ENCODE data around the gene PEF1.
A peak's percentile ranks its signal among the peaks of the same experiment; 100 is the strongest.

PEF1 gene

GRCh38 chr1:31617916-31618746, 26.5 kb downstream of the PEF1 start:
- TF ChIP-seq, protein P1, sequence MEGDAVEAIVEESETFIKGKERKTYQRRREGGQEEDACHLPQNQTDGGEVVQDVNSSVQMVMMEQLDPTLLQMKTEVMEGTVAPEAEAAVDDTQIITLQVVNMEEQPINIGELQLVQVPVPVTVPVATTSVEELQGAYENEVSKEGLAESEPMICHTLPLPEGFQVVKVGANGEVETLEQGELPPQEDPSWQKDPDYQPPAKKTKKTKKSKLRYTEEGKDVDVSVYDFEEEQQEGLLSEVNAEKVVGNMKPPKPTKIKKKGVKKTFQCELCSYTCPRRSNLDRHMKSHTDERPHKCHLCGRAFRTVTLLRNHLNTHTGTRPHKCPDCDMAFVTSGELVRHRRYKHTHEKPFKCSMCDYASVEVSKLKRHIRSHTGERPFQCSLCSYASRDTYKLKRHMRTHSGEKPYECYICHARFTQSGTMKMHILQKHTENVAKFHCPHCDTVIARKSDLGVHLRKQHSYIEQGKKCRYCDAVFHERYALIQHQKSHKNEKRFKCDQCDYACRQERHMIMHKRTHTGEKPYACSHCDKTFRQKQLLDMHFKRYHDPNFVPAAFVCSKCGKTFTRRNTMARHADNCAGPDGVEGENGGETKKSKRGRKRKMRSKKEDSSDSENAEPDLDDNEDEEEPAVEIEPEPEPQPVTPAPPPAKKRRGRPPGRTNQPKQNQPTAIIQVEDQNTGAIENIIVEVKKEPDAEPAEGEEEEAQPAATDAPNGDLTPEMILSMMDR (IDR thresholded peaks at IDR 0.05), result peak; percentile 63 to 80
- H3K4me1 ChIP-seq, result peaks cover 0 to 53% (median 37%) of the 10 kb centered on the region in 4 donors
- no peak overlapping the region for H3K27ac ChIP-seq
- no peaks in the 10 kb centered on the region for H3K36me3 ChIP-seq
- DNase-seq, result no peak
- peak overlapping the region; percentile 47 to 58 for H3K4me3 ChIP-seq
- intact Hi-C loops (cut with DNase I; ENCODE audit: low total_unique reads), result no loop called here
- no peaks in the 10 kb centered on the region for H3K27me3 ChIP-seq
- no peaks in the 10 kb centered on the region for H3K9me3 ChIP-seq

- Histone ChIP-seq H3K4me3 (peak within 1 kb of the TSS; percentile 47 to 58), H3K27ac (no peak within 1 kb of the TSS), H3K9me3 (no peaks in the 10 kb centered on the region), H3K4me1 (peaks cover 0 to 49% (median 35%) of the 10 kb centered on the region in 4 donors), H3K36me3 (no peaks in the 10 kb centered on the region), H3K27me3 (no peaks in the 10 kb centered on the region)
- intact Hi-C loops (cut with DNase I; ENCODE audit: low total_unique reads), result no loop called here
- TF ChIP-seq, protein P1 (IDR thresholded peaks at IDR 0.05), result no peak
- DNase-seq, result no peak
Observed at GRCh38 chr1:31617218-31617915, 27.3 kb downstream of the PEF1 start, which contains the start of gene HCRTR1. TSS of gene HCRTR1 (plus strand) at chr1:31617689. CDS start at chr1:31619193, 1,504 bp downstream.

DNA sequence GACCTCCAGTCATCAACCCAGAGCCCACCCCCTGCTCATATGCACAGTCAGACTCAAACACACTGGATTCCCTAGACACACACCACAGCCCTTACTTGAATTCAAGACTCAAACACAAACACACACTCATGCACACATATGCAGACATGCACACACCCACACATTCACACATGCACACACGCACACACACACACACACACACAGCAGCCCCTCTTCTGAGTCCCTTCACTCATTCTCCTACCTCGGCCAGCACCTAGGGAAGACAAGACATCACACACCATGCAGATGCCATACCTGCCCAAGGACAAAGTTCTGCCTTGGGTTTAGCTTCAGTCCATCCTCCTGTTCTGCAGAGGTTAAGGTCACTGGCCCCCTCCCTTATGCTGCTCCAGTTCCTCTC, 28.7 kb downstream of the PEF1 start:
- Histone ChIP-seq H3K27me3 (no peaks in the 10 kb centered on the region), H3K4me1 (peaks cover 0 to 36% (median 30%) of the 10 kb centered on the region in 4 donors), H3K4me3 (no peak overlapping the region), H3K9me3 (no peaks in the 10 kb centered on the region), H3K27ac (no peak overlapping the region), H3K36me3 (no peaks in the 10 kb centered on the region)
- intact Hi-C loops (cut with DNase I; ENCODE audit: low total_unique reads), result no loop called here
- TF ChIP-seq, protein P1 (IDR thresholded peaks at IDR 0.05), result no peak
- no peak for DNase-seq

DNA sequence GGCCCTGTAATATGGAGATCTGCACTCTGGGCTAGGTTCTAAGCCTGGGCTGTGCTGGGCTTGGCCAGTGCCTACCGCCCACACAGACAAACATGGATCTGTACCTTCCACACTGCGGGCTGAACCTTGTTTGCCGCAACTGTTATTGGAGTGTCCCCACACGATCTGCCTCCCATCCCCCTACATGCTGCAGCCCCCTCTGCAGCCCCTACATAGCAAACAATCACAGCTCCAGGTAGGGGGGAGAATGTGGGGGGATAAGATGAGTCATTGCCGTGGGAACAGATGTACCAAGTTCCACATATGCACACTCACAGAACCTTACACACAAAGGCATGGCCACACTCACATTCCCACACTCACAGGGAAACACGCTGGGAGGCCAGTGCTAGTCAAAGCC, 29.3 kb downstream of the PEF1 start:
- H3K4me3 ChIP-seq, result no peak overlapping the region
- no peaks in the 10 kb centered on the region for H3K9me3 ChIP-seq
- H3K27me3 ChIP-seq, result no peaks in the 10 kb centered on the region
- intact Hi-C loops (cut with DNase I; ENCODE audit: low total_unique reads), result no loop called here
- DNase-seq, result no peak
- peaks cover 0 to 36% (median 30%) of the 10 kb centered on the region in 4 donors for H3K4me1 ChIP-seq
- no peaks in the 10 kb centered on the region for H3K36me3 ChIP-seq
- TF ChIP-seq, protein P1 (IDR thresholded peaks at IDR 0.05), result no peak
- H3K27ac ChIP-seq, result peak overlapping the region; percentile 74 to 76

DNA sequence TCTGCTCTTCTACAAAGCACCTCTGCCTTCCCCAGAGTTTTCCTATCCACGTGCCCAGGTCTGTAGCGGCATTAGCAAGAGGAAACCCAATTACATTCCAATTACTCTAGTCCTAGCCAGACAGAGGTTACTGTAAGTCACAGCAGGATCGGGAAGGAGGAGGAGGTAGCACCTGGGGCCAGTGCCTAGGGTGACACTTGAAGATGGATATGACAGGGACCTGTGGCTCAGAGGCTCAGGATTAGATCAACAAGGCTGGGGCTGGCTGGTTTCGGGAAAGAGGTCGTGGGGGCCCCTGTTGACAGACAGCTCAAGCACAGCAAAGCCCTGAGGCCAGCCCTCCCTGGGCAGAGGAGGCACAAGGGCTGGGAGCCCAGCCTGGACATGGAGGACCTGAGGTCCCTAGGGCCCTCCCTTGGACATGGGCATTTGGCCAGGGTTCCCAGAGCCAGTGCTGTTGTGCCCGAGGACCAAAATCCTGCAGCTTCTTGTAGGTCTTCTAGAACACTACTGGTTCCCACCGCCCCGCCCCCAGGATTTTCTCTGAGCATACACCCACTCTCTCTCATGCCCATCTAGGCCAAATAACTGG, 30.2 kb downstream of the PEF1 start:
- H3K27ac ChIP-seq, result peak overlapping the region; percentile 74 to 76
- intact Hi-C loops (cut with DNase I; ENCODE audit: low total_unique reads), result no loop called here

More for the DNA sequence above, 30.2 kb downstream of the PEF1 start:
- Histone ChIP-seq H3K9me3 (no peaks in the 10 kb centered on the region), H3K4me3 (no peak overlapping the region), H3K27me3 (no peaks in the 10 kb centered on the region), H3K36me3 (no peaks in the 10 kb centered on the region), H3K4me1 (peaks cover 0 to 36% (median 30%) of the 10 kb centered on the region in 4 donors)
- DNase-seq, result peak; percentile 51 to 88
- TF ChIP-seq, protein P1 (IDR thresholded peaks at IDR 0.05), result no peak
